ENCODE data around the gene WWOX. TPM values are rescaled to one million over a fixed set of nuclear protein-coding genes. Genes with fewer than 3 reads are reported as not detected.

WWOX gene
- total RNA-seq, 3 donors from 2014 or later (not counting 1 experiment from before 2014, with no cell fraction given): 21.0 to 29.8 (median 27.0) TPM

DNA sequence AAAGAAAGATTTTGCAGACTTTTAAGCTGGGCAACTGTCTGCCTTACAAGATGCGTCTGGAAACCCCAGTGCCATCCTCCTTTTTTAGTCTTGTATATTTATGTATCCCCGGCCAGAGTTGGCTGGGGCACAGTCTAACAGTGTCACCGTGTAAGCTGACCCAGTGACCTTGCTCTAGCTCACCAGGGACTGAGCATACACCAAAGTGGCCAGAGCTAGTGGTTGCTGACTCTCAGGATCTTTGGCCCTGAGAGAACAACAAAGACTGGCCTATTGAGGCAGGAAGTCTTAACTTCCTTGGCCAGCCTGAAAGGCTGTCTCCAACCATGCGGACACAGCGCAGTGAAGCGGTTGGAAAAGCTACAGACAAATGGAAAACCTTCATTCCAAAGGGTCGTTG, 745.2 kb downstream of the WWOX start:
- Histone ChIP-seq H3K36me3 (ENCODE audit: control insufficient read depth, insufficient read depth, low read length) (no peaks in the 10 kb centered on the region), H3K4me1 (ENCODE audit: control insufficient read depth, insufficient read depth, low read length) (no peaks in the 10 kb centered on the region), H3K9me3 (ENCODE audit: control insufficient read depth, insufficient read depth, low read length) (no peaks in the 10 kb centered on the region), H3K27me3 (ENCODE audit: control insufficient read depth, insufficient read depth, low read length) (no peaks in the 10 kb centered on the region), H3K27ac (ENCODE audit: low read length) (no peak overlapping the region), H3K4me3 (ENCODE audit: low read length) (no peak overlapping the region)
- no peaks in the 10 kb centered on the region for H3K9me3 Mint-ChIP-seq
- intact Hi-C loops (cut with micrococcal nuclease): no loop called here
- H3K27ac Mint-ChIP-seq: no peak overlapping the region
- DNase-seq: no peak
- no peak for ATAC-seq
- no peaks in the 10 kb centered on the region for H3K4me1 Mint-ChIP-seq
- TF ChIP-seq, protein P1, sequence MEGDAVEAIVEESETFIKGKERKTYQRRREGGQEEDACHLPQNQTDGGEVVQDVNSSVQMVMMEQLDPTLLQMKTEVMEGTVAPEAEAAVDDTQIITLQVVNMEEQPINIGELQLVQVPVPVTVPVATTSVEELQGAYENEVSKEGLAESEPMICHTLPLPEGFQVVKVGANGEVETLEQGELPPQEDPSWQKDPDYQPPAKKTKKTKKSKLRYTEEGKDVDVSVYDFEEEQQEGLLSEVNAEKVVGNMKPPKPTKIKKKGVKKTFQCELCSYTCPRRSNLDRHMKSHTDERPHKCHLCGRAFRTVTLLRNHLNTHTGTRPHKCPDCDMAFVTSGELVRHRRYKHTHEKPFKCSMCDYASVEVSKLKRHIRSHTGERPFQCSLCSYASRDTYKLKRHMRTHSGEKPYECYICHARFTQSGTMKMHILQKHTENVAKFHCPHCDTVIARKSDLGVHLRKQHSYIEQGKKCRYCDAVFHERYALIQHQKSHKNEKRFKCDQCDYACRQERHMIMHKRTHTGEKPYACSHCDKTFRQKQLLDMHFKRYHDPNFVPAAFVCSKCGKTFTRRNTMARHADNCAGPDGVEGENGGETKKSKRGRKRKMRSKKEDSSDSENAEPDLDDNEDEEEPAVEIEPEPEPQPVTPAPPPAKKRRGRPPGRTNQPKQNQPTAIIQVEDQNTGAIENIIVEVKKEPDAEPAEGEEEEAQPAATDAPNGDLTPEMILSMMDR (IDR thresholded peaks at IDR 0.05): no peak
- peaks cover 0 to 3% of the 10 kb centered on the region in 2 donors for H3K27me3 Mint-ChIP-seq (ENCODE audit: low read depth in 2 of 2)
- no peaks in the 10 kb centered on the region for H3K36me3 Mint-ChIP-seq
- H3K4me3 Mint-ChIP-seq: no peak overlapping the region
- WGBS (ENCODE audit: insufficient coverage): 82% methylated on average over 7 of the region's 7 CpGs

DNA sequence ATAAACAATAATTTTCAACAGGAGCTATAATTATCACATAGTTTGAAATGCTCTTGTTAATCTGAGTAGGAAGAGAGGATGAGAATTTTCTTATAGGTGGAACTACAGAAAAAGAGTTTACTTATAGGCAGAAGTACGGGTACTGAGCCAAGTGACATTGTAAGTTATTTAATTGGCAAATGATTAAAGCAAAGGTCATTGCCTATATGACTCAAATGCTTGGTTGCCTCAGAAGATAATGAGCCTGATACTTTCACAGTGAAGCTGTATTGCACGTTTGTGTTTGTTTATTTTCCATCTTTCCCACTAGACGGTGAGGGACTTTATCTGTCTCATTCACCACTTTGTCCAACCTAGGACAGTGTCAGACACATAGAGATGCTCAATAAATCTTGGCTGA, 751.8 kb downstream of the WWOX start:
- Mint-ChIP-seq H3K27ac (no peak overlapping the region), H3K27me3 (ENCODE audit: low read depth in 2 of 2) (no peaks in the 10 kb centered on the region), H3K9me3 (no peaks in the 10 kb centered on the region), H3K36me3 (no peaks in the 10 kb centered on the region), H3K4me3 (no peak overlapping the region), H3K4me1 (no peaks in the 10 kb centered on the region)
- H3K4me3 ChIP-seq (ENCODE audit: low read length): no peak overlapping the region
- intact Hi-C loops (cut with micrococcal nuclease): no loop called here
- TF ChIP-seq, protein P1 (IDR thresholded peaks at IDR 0.05): no peak
- 85% methylated on average over 3 of the region's 3 CpGs for WGBS (ENCODE audit: insufficient coverage)
- no peak overlapping the region for H3K27ac ChIP-seq (ENCODE audit: low read length)
- H3K36me3 ChIP-seq (ENCODE audit: control insufficient read depth, insufficient read depth, low read length): no peaks in the 10 kb centered on the region
- H3K27me3 ChIP-seq (ENCODE audit: control insufficient read depth, insufficient read depth, low read length): no peaks in the 10 kb centered on the region
- DNase-seq (no peak), ATAC-seq (no peak)
- H3K9me3 ChIP-seq (ENCODE audit: control insufficient read depth, insufficient read depth, low read length): no peaks in the 10 kb centered on the region
- no peaks in the 10 kb centered on the region for H3K4me1 ChIP-seq (ENCODE audit: control insufficient read depth, insufficient read depth, low read length)

DNA sequence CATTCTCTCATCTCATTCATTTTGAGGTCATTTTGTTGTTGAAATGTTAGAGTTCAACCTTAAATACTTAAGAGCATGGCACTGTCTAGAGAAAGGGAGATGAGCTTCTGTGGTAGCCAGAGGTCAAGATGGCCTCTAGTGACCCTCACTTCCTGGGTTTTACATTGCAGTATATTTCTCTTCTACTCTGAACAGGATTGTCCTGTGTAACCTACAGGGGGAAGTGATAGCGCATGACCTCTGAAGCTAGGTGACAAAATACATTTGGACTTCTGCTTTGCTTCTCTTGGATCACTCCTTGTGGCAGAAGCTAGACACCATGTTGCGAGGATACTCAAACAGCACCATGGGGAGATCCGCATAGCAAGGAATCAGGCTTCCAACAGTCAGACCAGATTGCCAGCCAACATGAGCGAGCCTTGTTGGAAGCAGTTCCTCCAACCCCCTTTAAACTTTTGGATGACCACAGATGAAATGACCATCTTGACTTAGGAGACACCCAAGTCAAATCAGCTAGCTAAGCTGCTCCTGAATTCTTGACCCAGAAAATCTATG, 752.7 kb downstream of the WWOX start:
- ATAC-seq: no peak
- Histone ChIP-seq H3K27ac (ENCODE audit: low read length) (no peak overlapping the region), H3K4me3 (ENCODE audit: low read length) (no peak overlapping the region), H3K36me3 (ENCODE audit: control insufficient read depth, insufficient read depth, low read length) (no peaks in the 10 kb centered on the region), H3K27me3 (ENCODE audit: control insufficient read depth, insufficient read depth, low read length) (no peaks in the 10 kb centered on the region), H3K4me1 (ENCODE audit: control insufficient read depth, insufficient read depth, low read length) (no peaks in the 10 kb centered on the region), H3K9me3 (ENCODE audit: control insufficient read depth, insufficient read depth, low read length) (no peaks in the 10 kb centered on the region)
- no peaks in the 10 kb centered on the region for H3K4me1 Mint-ChIP-seq
- H3K9me3 Mint-ChIP-seq: no peaks in the 10 kb centered on the region
- intact Hi-C loops (cut with micrococcal nuclease): no loop called here
- over 99% methylated on average over 4 of the region's 4 CpGs for WGBS (ENCODE audit: insufficient coverage)
- TF ChIP-seq, protein P1 (IDR thresholded peaks at IDR 0.05): no peak
- no peaks in the 10 kb centered on the region for H3K36me3 Mint-ChIP-seq
- H3K4me3 Mint-ChIP-seq: no peak overlapping the region
- DNase-seq: no peak
- no peaks in the 10 kb centered on the region for H3K27me3 Mint-ChIP-seq (ENCODE audit: low read depth in 2 of 2)
- no peak overlapping the region for H3K27ac Mint-ChIP-seq

DNA sequence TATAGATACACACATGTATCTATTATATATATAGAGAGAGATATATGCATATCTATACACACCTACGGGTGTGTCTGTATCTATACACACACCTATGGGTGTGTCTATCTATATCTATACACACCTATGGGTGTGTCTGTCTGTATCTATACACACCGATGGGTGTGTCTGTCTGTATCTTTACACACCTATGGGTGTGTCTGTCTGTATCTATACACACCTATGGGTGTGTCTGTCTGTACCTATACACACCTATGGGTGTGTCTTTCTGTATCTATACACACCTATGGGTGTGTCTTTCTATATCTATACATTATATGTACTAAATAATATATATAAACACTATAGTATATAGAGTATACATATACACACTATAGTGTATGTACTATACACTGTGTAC, 762.6 kb downstream of the WWOX start:
- Histone ChIP-seq H3K27ac (ENCODE audit: low read length) (no peak overlapping the region), H3K9me3 (ENCODE audit: control insufficient read depth, insufficient read depth, low read length) (no peaks in the 10 kb centered on the region), H3K4me1 (ENCODE audit: control insufficient read depth, insufficient read depth, low read length) (no peaks in the 10 kb centered on the region), H3K27me3 (ENCODE audit: control insufficient read depth, insufficient read depth, low read length) (no peaks in the 10 kb centered on the region), H3K36me3 (ENCODE audit: control insufficient read depth, insufficient read depth, low read length) (no peaks in the 10 kb centered on the region), H3K4me3 (ENCODE audit: low read length) (no peak overlapping the region)
- ATAC-seq (no peak), DNase-seq (no peak)
- TF ChIP-seq, protein P1 (IDR thresholded peaks at IDR 0.05): no peak
- intact Hi-C loops (cut with micrococcal nuclease): no loop called here
- Mint-ChIP-seq H3K27ac (no peak overlapping the region), H3K27me3 (ENCODE audit: low read depth in 2 of 2) (no peaks in the 10 kb centered on the region), H3K9me3 (no peaks in the 10 kb centered on the region), H3K4me3 (no peak overlapping the region), H3K4me1 (no peaks in the 10 kb centered on the region), H3K36me3 (no peaks in the 10 kb centered on the region)
- WGBS (ENCODE audit: insufficient coverage): no CpG with 5 or more reads among the region's 2 CpGs

All from natural killer cell (primary cell).